Measurements from ENCODE around the gene BLCAP.

The BLCAP gene

DNA sequence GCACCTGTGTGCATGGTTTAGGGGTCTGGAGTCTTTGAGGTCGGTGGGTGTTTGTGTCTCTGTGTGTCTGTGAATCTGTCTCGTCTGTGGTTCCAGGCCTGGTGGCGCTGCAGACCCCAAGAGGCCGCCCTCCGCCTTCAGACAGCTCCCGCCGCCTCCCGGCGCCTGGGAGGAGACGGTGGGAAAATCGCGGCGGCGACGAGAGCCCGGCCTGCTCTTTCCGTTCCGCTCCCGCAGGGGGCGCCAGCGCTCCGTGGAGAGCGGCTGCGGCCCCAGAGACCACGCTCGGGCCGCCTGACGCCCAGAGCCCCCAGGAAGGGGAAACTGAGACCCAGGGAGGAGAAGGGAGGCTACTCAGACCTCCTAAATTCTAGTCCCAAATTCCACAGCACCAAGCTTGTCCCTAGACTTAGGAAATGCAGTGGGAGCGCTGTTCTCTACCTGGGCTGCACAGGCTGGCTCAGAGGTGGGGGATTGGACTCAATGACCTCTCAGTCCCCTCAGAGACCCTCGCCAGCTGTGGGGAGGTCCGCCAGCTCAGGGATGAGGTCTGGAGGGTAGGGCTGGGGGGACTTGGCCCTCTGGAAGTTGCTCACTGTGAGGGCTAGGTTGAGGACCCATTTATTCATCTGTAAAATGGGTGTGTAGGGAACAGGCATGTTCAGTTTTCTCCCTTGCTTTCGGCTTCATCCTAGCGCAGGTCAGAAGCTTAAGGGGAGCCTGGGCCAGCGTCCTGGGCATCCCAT, 36.9 kb upstream of the BLCAP start (continued):
- TF ChIP-seq, protein P1, sequence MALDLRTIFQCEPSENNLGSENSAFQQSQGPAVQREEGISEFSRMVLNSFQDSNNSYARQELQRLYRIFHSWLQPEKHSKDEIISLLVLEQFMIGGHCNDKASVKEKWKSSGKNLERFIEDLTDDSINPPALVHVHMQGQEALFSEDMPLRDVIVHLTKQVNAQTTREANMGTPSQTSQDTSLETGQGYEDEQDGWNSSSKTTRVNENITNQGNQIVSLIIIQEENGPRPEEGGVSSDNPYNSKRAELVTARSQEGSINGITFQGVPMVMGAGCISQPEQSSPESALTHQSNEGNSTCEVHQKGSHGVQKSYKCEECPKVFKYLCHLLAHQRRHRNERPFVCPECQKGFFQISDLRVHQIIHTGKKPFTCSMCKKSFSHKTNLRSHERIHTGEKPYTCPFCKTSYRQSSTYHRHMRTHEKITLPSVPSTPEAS (tag by site-specific recombination; IDR thresholded peaks at IDR 0.05) = no peak
- TF ChIP-seq OVOL3 (tag by site-specific recombination; IDR thresholded peaks at IDR 0.05) = no peak
- TF ChIP-seq ZNF423 (tag by site-specific recombination; IDR thresholded peaks at IDR 0.05) = no peak
- no peak for TF ChIP-seq ZNF544 (tag by site-specific recombination; IDR thresholded peaks at IDR 0.05)
- TF ChIP-seq PRDM1 (tag by site-specific recombination; IDR thresholded peaks at IDR 0.05) = no peak
- TF ChIP-seq ZNF24 (tag by site-specific recombination; IDR thresholded peaks at IDR 0.05) = no peak
- TF ChIP-seq ZNF391 (tag by site-specific recombination; IDR thresholded peaks at IDR 0.05; ENCODE audit: borderline replicate concordance, low read depth) = peak; percentile 27; the same call in 1 of the 2 replicates
- 0 out of 2 replicates have a peak, but pooled peaks have one; percentile 49 for TF ChIP-seq ZNF2 (tag by site-specific recombination; IDR thresholded peaks at IDR 0.05)
- TF ChIP-seq ZBTB48 (tag by site-specific recombination; IDR thresholded peaks at IDR 0.05) = no peak
- TF ChIP-seq, protein P2, sequence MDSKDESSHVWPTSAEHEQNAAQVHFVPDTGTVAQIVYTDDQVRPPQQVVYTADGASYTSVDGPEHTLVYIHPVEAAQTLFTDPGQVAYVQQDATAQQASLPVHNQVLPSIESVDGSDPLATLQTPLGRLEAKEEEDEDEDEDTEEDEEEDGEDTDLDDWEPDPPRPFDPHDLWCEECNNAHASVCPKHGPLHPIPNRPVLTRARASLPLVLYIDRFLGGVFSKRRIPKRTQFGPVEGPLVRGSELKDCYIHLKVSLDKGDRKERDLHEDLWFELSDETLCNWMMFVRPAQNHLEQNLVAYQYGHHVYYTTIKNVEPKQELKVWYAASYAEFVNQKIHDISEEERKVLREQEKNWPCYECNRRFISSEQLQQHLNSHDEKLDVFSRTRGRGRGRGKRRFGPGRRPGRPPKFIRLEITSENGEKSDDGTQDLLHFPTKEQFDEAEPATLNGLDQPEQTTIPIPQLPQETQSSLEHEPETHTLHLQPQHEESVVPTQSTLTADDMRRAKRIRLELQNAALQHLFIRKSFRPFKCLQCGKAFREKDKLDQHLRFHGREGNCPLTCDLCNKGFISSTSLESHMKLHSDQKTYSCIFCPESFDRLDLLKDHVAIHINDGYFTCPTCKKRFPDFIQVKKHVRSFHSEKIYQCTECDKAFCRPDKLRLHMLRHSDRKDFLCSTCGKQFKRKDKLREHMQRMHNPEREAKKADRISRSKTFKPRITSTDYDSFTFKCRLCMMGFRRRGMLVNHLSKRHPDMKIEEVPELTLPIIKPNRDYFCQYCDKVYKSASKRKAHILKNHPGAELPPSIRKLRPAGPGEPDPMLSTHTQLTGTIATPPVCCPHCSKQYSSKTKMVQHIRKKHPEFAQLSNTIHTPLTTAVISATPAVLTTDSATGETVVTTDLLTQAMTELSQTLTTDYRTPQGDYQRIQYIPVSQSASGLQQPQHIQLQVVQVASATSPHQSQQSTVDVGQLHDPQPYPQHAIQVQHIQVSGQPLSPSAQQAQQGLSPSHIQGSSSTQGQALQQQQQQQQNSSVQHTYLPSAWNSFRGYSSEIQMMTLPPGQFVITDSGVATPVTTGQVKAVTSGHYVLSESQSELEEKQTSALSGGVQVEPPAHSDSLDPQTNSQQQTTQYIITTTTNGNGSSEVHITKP (tag by site-specific recombination; IDR thresholded peaks at IDR 0.05) = no peak
- TF ChIP-seq ZNF174 (tag by site-specific recombination; IDR thresholded peaks at IDR 0.05) = no peak
- TF ChIP-seq ZNF324 (tag by site-specific recombination; IDR thresholded peaks at IDR 0.05) = no peak

DNA sequence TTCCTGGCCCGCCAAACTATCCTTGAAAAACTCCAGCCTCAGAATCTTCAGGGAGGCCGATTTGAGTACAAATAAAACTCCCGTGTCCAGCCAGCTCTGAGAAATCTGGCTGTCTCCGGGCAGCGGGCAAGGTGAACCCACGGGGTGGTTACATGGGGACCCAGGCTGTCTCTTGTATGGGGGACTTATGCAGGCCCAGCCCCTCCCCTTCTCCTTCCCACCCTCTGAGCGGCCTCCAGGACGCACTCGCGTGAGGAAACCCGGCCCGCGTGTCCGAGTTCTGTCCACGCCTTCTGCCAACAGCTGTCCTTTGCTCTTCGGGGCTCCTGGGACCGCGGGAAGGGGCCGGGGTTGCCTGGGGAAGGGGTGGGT, 36.3 kb upstream of the BLCAP start:
- Histone ChIP-seq H3K4me3 (ENCODE audit: low read depth, low read length) (no peak overlapping the region), H3K36me3 (ENCODE audit: control insufficient read depth in 2 of 2, insufficient read depth in 1 of 2, low read length in 2 of 2) (no peaks in the 10 kb centered on the region), H3K27ac (ENCODE audit: extremely low read depth, low read depth, low read length) (no peak overlapping the region), H3K9me3 (ENCODE audit: control insufficient read depth, insufficient read depth, low read depth, low read length) (no peaks in the 10 kb centered on the region), H3K4me1 (ENCODE audit: control insufficient read depth, insufficient read depth, low read length) (peaks cover 5% of the 10 kb centered on the region; the same call in 1 of the 2 replicates)
- ChIA-PET POLR2A (no interaction called here), CTCF (interaction anchor here (0.6 to 6.9 kb wide), 44 partner anchors 9 to 861 kb away, joined by 3 to 54 read pairs (median 4); no protein-coding TSS in a partner anchor)
- TF ChIP-seq ZNF214 (tag by site-specific recombination; IDR thresholded peaks at IDR 0.05; ENCODE audit: borderline replicate concordance) = no peak
- TF ChIP-seq BCL11A (tag by site-specific recombination; IDR thresholded peaks at IDR 0.05; ENCODE audit: low read depth) = no peak
- no peak for TF ChIP-seq HOXC10 (CRISPR knock-in tag; IDR thresholded peaks at IDR 0.05)
- TF ChIP-seq, protein P3, sequence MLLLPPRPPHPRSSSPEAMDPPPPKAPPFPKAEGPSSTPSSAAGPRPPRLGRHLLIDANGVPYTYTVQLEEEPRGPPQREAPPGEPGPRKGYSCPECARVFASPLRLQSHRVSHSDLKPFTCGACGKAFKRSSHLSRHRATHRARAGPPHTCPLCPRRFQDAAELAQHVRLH (tag by site-specific recombination; IDR thresholded peaks at IDR 0.05) = no peak
- no peak for TF ChIP-seq ZNF10 (tag by site-specific recombination; IDR thresholded peaks at IDR 0.05)
- TF ChIP-seq, protein P2 (tag by site-specific recombination; IDR thresholded peaks at IDR 0.05) = no peak
- TF ChIP-seq TRIM28 (IDR thresholded peaks at IDR 0.05; ENCODE audit: borderline replicate concordance, low read length) = no peak
- TF ChIP-seq ZNF341 (tag by site-specific recombination; IDR thresholded peaks at IDR 0.05; ENCODE audit: low read depth) = no peak
- no peak for TF ChIP-seq ZNF623 (tag by site-specific recombination; IDR thresholded peaks at IDR 0.05)
- TF ChIP-seq, protein P4, sequence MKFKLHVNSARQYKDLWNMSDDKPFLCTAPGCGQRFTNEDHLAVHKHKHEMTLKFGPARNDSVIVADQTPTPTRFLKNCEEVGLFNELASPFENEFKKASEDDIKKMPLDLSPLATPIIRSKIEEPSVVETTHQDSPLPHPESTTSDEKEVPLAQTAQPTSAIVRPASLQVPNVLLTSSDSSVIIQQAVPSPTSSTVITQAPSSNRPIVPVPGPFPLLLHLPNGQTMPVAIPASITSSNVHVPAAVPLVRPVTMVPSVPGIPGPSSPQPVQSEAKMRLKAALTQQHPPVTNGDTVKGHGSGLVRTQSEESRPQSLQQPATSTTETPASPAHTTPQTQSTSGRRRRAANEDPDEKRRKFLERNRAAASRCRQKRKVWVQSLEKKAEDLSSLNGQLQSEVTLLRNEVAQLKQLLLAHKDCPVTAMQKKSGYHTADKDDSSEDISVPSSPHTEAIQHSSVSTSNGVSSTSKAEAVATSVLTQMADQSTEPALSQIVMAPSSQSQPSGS (tag by site-specific recombination; IDR thresholded peaks at IDR 0.05; ENCODE audit: low read depth) = no peak
- TF ChIP-seq ZNF16 (tag by site-specific recombination; IDR thresholded peaks at IDR 0.05; ENCODE audit: low read depth) = no peak
- no peak for TF ChIP-seq ZNF830 (tag by site-specific recombination; IDR thresholded peaks at IDR 0.05; ENCODE audit: low read depth)
- no peak for TF ChIP-seq YY2 (tag by site-specific recombination; IDR thresholded peaks at IDR 0.05)
- no peak for TF ChIP-seq ZFP37 (tag by site-specific recombination; IDR thresholded peaks at IDR 0.05)
- TF ChIP-seq ZNF501 (tag by site-specific recombination; IDR thresholded peaks at IDR 0.05) = no peak
- no peak for TF ChIP-seq ZNF423 (tag by site-specific recombination; IDR thresholded peaks at IDR 0.05)
- no peak for TF ChIP-seq KLF8 (tag by site-specific recombination; IDR thresholded peaks at IDR 0.05)
- TF ChIP-seq ZNF24 (tag by site-specific recombination; IDR thresholded peaks at IDR 0.05) = no peak

Data from HEK293 (cell line).